Osteoblast (primary cell): ENCODE results near the gene LRBA. TPM values are rescaled to one million over a fixed set of nuclear protein-coding genes. Genes with fewer than 3 reads are reported as not detected.

Experiments
- DNase-seq: peaks from one replicate; pipeline ENCODE4 v3.0.0; 2011; ENCODE audit warnings: low spot score, mixed read lengths; ENCODE audit not compliant: insufficient read length; ENCODE audit errors: missing footprints
- H2AFZ ChIP-seq: 2 replicates; pipeline ENCODE4 v1.6.0; 2011; ENCODE audit warnings: mild to moderate bottlenecking, low read length
- H3K27ac ChIP-seq: 2 replicates; pipeline ENCODE4 v1.5.1; 2011; ENCODE audit warnings: mild to moderate bottlenecking, low read depth, low read length, moderate library complexity
- H3K27me3 ChIP-seq: 2 replicates; pipeline ENCODE4 v1.6.0; 2012; ENCODE audit warnings: mild to moderate bottlenecking, control low read depth, inconsistent platforms, low read length, moderate library complexity; ENCODE audit not compliant: insufficient read depth
- H3K36me3 ChIP-seq: 2 replicates; pipeline ENCODE4 v1.5.1; 2011; ENCODE audit warnings: mild to moderate bottlenecking, low read length, control low read depth, moderate library complexity; ENCODE audit not compliant: insufficient read depth
- H3K4me1 ChIP-seq: 2 replicates; pipeline ENCODE4 v1.5.1; 2011; ENCODE audit warnings: mild to moderate bottlenecking, low read length, control low read depth, moderate library complexity; ENCODE audit not compliant: insufficient read depth
- H3K4me2 ChIP-seq: 2 replicates; pipeline ENCODE4 v1.6.0; 2011; ENCODE audit warnings: mild to moderate bottlenecking, low read length; ENCODE audit not compliant: insufficient read depth
- H3K4me3 ChIP-seq: fragments of 200-600 bp; sonication (generic); 3 replicates; pipeline ENCODE4 v1.5.1; 2012; ENCODE audit warnings: mild to moderate bottlenecking, low read length, inconsistent platforms; ENCODE audit not compliant: insufficient read depth
- H3K79me2 ChIP-seq: 2 replicates; pipeline ENCODE4 v1.6.0; 2012; ENCODE audit warnings: mild to moderate bottlenecking, low read length, control low read depth, inconsistent platforms; ENCODE audit not compliant: insufficient read depth
- H3K9me3 ChIP-seq: 2 replicates; pipeline ENCODE4 v1.5.1; 2011; ENCODE audit warnings: low read depth, low read length, control low read depth
- H4K20me1 ChIP-seq: 2 replicates; pipeline ENCODE4 v1.6.0; 2012; ENCODE audit warnings: mild to moderate bottlenecking, low read length, control low read depth; ENCODE audit not compliant: insufficient read depth
- total RNA-seq: library from RNA; depleted of rRNA; stranded (reverse); fragments of >200 nt; gene quantifications from 2 replicates; pipeline ENCODE4 v1.2.3, GENCODE V29; 2012
- TF ChIP-seq, protein P1 (sequence below): IDR thresholded peaks from 2 replicates; pipeline ENCODE4 v1.5.1; 2011; ENCODE audit warnings: mild to moderate bottlenecking, low read depth, low read length, moderate library complexity; ENCODE audit errors: extremely low read depth

Gene LRBA
- total RNA-seq, 1 donor, result 67.3 TPM

DNA sequence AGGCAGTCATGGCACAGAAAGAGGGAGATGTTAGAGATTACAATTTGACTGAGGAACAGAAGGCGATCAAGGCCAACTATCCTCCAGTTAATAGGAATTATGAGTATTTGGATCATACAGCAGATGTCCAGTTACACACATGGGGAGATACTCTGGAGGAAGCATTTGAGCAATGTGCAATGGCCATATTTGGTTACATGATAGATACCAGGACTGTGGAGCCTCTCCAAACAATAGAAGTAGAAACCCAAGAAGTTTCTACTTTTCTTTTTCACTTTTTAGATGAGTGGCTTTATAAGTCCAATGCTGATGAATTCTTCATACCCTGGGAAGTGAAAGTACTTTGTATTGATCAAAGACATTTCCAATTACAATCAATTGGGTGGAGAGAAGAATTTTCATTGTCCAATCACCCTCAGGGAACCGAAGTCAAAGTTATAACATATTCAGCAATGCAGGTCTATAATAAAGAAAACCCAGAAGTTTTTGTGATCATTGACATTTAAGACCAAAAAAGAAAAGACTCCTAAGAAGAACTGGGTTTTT is 294.0 kb downstream of the LRBA start:
- no peak for DNase-seq

GRCh38 chr4:150717952-150718351 is 297.1 kb downstream of the LRBA start:
- no peaks in the 10 kb centered on the region for H3K79me2 ChIP-seq
- H3K9me3 ChIP-seq, result no peaks in the 10 kb centered on the region
- peaks cover 1% of the 10 kb centered on the region for H3K4me1 ChIP-seq
- H3K36me3 ChIP-seq, result no peaks in the 10 kb centered on the region
- H3K4me2 ChIP-seq, result no peak overlapping the region
- TF ChIP-seq, protein P1, sequence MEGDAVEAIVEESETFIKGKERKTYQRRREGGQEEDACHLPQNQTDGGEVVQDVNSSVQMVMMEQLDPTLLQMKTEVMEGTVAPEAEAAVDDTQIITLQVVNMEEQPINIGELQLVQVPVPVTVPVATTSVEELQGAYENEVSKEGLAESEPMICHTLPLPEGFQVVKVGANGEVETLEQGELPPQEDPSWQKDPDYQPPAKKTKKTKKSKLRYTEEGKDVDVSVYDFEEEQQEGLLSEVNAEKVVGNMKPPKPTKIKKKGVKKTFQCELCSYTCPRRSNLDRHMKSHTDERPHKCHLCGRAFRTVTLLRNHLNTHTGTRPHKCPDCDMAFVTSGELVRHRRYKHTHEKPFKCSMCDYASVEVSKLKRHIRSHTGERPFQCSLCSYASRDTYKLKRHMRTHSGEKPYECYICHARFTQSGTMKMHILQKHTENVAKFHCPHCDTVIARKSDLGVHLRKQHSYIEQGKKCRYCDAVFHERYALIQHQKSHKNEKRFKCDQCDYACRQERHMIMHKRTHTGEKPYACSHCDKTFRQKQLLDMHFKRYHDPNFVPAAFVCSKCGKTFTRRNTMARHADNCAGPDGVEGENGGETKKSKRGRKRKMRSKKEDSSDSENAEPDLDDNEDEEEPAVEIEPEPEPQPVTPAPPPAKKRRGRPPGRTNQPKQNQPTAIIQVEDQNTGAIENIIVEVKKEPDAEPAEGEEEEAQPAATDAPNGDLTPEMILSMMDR, result no peak
- H4K20me1 ChIP-seq, result no peaks in the 10 kb centered on the region
- H3K27me3 ChIP-seq, result no peaks in the 10 kb centered on the region
- no peak for DNase-seq
- no peak overlapping the region for H2AFZ ChIP-seq
- H3K27ac ChIP-seq, result no peak overlapping the region
- H3K4me3 ChIP-seq, result no peak overlapping the region

More for the DNA sequence above, 294.0 kb downstream of the LRBA start:
- Histone ChIP-seq H3K79me2 (no peaks in the 10 kb centered on the region), H4K20me1 (no peaks in the 10 kb centered on the region), H3K36me3 (no peaks in the 10 kb centered on the region), H3K27ac (no peak overlapping the region), H3K4me1 (peaks cover 5% of the 10 kb centered on the region), H3K9me3 (no peaks in the 10 kb centered on the region), H3K4me3 (no peak overlapping the region), H3K27me3 (no peaks in the 10 kb centered on the region), H3K4me2 (no peak overlapping the region), H2AFZ (no peak overlapping the region)
- TF ChIP-seq, protein P1, result no peak

DNA sequence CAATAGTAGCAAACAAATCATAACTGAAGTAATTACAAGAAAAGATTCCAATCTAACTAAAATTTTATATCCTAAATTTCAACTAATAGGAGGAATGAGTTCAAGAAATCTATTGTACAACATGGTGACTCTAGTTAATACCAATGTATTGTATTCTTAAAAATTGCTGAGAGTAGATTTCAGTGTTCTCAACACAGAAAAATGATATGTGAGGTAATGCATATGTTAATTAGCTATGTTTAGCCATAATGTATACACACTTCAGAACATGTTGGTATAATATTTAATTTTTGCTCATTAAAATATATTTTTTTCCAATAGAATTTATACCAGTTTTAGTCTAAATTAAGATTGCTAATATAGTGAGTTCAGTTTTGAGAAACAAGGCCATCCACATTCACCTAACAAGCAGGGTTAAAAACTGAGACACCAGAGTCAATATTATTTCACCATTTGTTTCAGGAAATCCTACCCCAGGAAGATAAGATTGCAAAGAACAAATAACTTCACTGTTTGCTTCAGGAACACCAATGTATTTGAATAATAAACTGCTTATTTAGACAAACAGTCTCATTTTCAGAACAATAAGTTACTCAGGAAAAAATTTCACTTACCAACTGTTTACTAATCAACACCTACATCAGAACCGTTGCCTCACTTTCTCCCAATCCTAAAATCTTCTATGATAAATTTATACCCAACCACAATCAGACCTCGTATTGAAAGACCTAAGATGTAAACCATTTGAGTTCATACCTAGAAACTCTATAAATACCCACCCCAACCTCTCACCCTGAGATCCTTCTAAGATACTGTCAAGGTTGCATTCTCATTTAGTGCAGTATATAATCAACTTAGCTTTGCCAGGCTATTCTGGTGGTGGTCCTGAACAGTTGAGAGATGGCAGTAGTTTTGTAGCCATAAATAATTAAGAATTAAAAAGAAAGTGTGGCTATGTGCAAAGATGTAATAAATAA is 300.3 kb downstream of the LRBA start:
- TF ChIP-seq, protein P1, result no peak

DNA sequence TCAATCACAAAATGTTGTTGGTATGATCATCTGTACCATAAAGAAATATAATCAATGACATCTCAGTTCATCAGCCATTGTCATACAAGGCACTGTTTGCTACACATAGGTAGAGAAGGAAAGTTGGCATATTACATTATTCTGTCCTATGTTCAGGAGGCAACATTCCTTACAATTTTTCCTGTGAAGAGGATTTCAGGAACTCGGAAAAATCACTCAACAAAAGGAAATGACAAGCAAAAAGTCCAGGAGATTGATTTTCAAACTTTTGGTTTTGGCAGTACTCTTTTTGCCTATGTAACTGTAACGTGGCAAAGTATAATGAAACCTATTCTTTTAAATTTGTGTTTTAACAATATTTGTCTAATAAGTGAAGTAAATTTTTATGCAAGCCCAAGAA is 301.8 kb downstream of the LRBA start:
- no peak overlapping the region for H3K27ac ChIP-seq
- no peak overlapping the region for H2AFZ ChIP-seq
- no peaks in the 10 kb centered on the region for H3K4me1 ChIP-seq
- H3K36me3 ChIP-seq, result no peaks in the 10 kb centered on the region
- no peaks in the 10 kb centered on the region for H3K9me3 ChIP-seq
- no peaks in the 10 kb centered on the region for H3K27me3 ChIP-seq
- no peaks in the 10 kb centered on the region for H4K20me1 ChIP-seq
- TF ChIP-seq, protein P1, result no peak
- DNase-seq, result no peak
- H3K79me2 ChIP-seq, result no peaks in the 10 kb centered on the region
- no peak overlapping the region for H3K4me3 ChIP-seq
- H3K4me2 ChIP-seq, result no peak overlapping the region

More for the DNA sequence above, 300.3 kb downstream of the LRBA start:
- Histone ChIP-seq H3K36me3 (no peaks in the 10 kb centered on the region), H4K20me1 (no peaks in the 10 kb centered on the region), H3K27me3 (no peaks in the 10 kb centered on the region), H3K4me3 (no peak overlapping the region), H3K79me2 (no peaks in the 10 kb centered on the region), H2AFZ (no peak overlapping the region), H3K4me1 (no peaks in the 10 kb centered on the region), H3K4me2 (no peak overlapping the region), H3K9me3 (no peaks in the 10 kb centered on the region), H3K27ac (no peak overlapping the region)
- DNase-seq, result no peak
